Left ventricle myocardium inferior (tissue), 1 donor: ENCODE results near the gene KIRREL1. TPM values are rescaled to one million over a fixed set of nuclear protein-coding genes. Genes with fewer than 3 reads are reported as not detected.

Experiments
- DNase-seq: peaks from one replicate; pipeline ENCODE4 v3.0.0-alpha.2; 2020
- H3K27ac ChIP-seq: fragments of 200-600 bp; replicated peaks from 2 replicates; pipeline ENCODE4 v1.8.0; 2021
- H3K27me3 ChIP-seq: fragments of 200-600 bp; 2 replicates; pipeline ENCODE4 v1.8.0; 2021; ENCODE audit warnings: low read depth
- H3K36me3 ChIP-seq: fragments of 200-600 bp; 2 replicates; pipeline ENCODE4 v1.8.0; 2021
- H3K4me1 ChIP-seq: fragments of 200-600 bp; 2 replicates; pipeline ENCODE4 v1.8.0; 2021
- H3K4me3 ChIP-seq: fragments of 200-600 bp; 2 replicates; pipeline ENCODE4 v1.8.0; 2021; ENCODE audit warnings: mild to moderate bottlenecking, moderate library complexity
- H3K9me3 ChIP-seq: fragments of 200-600 bp; replicated peaks from 2 replicates; pipeline ENCODE4 v1.8.0; 2021
- intact Hi-C: fragments of 100-400 bp; cut with micrococcal nuclease; formaldehyde crosslinking; loops from one replicate; pipeline ENCODE4 v1.11.0; 2022
- total RNA-seq: library from RNA; stranded (reverse); fragmentation: NEBNext Ultra II Directional; extraction: Animal tissue kit (Norgen Biotek cat#: 25700); gene quantifications from one replicate; pipeline ENCODE4 v1.2.1, GENCODE V29; 2021
- TF ChIP-seq, protein P1 (sequence below): fragments of 200-600 bp; IDR thresholded peaks from 2 replicates; pipeline ENCODE4 v1.8.0; 2021; ENCODE audit warnings: antibody characterized with exemption, mild to moderate bottlenecking, borderline replicate concordance
- donor health status: DM: no; HTN: yes; CAD: no; lungs with severe emphysema.

The KIRREL1 gene
- total RNA-seq, 1 donor from 2014 or later: 7.3 TPM

DNA sequence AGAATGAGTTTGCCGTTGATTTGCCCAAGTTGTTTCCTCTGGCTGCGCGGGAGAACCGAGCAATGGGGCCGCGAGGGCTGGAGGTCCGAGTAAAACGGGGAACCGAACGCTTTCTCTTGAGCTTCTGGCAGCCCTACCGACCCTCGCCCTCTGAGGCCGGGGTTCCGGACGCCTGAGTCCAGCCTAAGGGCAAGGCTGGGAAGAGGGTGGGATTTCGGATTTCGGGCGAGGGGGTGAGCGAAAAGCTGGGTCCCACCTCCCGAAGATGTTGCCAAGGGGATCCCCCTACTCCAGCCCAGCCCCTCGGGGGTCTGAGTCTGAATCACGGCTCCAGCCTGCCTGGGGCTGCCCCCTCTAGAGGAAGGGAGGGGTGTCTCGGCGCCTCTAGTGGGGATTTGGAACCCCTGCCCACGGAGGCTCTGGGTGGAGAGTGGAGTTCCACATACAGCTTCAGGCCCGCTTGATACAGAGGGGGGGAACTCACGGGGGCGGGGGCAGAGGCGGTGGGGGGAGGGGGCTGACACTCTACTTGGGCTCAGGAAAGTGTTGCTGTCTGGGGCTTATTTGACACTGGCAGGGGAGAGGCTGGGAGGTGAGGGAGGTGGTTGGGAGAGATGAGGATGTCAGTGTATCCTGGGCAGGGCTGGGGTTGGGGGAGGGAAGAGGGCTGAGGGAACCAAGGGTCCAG, 617 bp downstream of the KIRREL1 start:
- peak overlapping the region; percentile 90 for H3K27ac ChIP-seq
- no peak for DNase-seq
- peaks cover 38% of the 10 kb centered on the region for H3K4me1 ChIP-seq
- TF ChIP-seq, protein P1, sequence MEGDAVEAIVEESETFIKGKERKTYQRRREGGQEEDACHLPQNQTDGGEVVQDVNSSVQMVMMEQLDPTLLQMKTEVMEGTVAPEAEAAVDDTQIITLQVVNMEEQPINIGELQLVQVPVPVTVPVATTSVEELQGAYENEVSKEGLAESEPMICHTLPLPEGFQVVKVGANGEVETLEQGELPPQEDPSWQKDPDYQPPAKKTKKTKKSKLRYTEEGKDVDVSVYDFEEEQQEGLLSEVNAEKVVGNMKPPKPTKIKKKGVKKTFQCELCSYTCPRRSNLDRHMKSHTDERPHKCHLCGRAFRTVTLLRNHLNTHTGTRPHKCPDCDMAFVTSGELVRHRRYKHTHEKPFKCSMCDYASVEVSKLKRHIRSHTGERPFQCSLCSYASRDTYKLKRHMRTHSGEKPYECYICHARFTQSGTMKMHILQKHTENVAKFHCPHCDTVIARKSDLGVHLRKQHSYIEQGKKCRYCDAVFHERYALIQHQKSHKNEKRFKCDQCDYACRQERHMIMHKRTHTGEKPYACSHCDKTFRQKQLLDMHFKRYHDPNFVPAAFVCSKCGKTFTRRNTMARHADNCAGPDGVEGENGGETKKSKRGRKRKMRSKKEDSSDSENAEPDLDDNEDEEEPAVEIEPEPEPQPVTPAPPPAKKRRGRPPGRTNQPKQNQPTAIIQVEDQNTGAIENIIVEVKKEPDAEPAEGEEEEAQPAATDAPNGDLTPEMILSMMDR: peak; percentile 21
- no peaks in the 10 kb centered on the region for H3K36me3 ChIP-seq
- H3K9me3 ChIP-seq: no peaks in the 10 kb centered on the region
- peak overlapping the region; percentile 90 for H3K4me3 ChIP-seq
- intact Hi-C loops: loop anchor here (5.0 kb wide), 1 partner anchor 93 kb away; no protein-coding TSS in a partner anchor
- peaks cover 49% of the 10 kb centered on the region for H3K27me3 ChIP-seq

DNA sequence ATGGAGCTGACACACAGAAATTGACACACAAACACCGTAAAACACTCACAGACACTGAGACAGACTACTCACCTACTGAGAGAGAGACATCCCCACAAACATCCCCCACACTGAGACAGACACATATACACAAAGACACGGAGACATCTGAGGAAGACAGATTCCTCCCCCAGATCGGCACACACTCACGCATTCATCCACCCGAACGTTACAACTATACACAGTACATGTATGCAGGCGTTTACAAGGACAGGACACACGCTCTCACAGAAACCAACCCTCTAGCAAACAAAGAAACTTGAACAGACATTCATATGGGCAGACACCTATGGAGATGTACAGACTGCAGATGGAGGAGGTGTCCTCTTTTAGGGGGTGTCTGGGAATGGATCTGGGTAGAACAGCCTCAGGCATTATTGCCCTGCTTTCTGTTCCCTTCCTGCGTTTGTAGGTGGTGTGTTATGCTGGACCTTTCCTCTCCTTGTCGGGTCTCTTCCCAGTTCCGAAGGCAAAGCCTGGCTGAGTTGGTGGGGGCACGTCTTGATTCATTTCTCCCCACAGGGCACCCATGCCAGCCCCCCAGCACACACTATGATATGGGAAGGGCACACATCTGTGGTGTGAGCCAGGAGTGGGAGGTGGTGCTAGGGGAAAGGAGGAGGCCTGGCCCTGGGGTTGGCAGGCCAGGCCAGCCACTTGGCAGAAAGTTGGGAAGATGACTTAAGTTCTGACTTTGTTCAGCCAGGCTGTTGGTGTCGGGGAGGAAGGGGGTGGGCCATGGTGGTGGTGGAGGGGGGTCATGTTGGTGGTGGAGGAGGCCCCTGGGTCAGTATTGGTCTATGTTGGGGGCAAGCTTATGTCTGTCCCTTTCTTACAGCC, 1.5 kb downstream of the KIRREL1 start:
- Histone ChIP-seq H3K36me3 (no peaks in the 10 kb centered on the region), H3K27ac (peak overlapping the region; percentile 90), H3K9me3 (no peaks in the 10 kb centered on the region), H3K4me1 (peaks cover 47% of the 10 kb centered on the region), H3K4me3 (peak overlapping the region; percentile 90), H3K27me3 (peaks cover 42% of the 10 kb centered on the region)
- intact Hi-C loops: loop anchor here (5.0 kb wide), 1 partner anchor 92 kb away; no protein-coding TSS in a partner anchor
- DNase-seq: no peak
- TF ChIP-seq, protein P1: no peak

DNA sequence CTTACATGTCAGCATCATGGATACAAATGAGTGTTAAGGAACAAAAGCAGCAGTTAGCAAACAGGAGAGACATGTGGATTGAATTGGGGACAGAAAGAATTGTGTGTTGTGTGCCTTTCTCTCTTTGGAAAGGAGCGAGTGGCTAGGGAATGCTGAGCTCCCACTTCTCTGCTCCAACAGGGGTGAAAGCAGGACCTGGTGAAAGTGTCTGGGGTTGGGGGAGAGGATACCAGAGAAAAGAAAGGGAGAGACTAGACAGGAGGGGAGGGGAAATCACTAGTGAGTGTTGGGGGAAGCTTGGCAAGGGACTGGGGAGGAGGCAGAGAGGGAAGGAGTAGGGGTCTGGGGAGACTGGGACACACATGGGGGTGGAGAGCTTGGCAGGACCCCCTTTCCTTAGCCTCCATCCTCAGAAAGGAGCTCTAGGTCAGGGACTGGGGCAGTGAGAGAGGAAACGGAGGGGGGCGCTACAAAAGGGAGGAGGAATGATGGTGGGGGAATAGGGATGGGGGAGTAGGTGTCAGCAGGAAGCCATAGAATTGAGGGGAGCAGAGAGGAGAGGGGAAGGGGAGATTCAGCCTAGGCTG, 2.2 kb downstream of the KIRREL1 start:
- TF ChIP-seq, protein P1: no peak
- peaks cover 54% of the 10 kb centered on the region for H3K4me1 ChIP-seq
- intact Hi-C loops: no loop called here

DNA sequence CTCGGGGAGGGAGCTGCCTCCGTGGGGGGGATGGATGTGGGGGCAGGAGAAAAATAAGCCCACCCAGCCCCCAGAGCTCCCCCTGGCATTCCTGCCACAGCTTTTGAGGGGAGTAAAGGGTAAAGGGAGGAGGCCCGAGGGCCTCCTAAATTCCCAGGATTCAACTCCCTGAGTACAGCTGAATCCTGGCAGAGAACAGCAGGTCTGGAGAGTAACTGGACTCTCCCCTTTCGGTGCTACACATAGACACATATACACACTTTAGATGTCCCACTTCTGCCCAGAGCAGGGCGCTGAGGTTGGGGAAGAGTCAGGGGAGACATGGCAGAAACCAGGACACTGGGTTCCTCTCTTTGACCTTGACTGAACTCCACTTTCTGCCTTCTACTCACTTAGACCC, 3.0 kb downstream of the KIRREL1 start:
- Histone ChIP-seq H3K27me3 (peaks cover 27% of the 10 kb centered on the region), H3K27ac (peak overlapping the region; percentile 90), H3K36me3 (no peaks in the 10 kb centered on the region), H3K4me1 (peaks cover 62% of the 10 kb centered on the region), H3K9me3 (no peaks in the 10 kb centered on the region), H3K4me3 (peak overlapping the region; percentile 90)
- intact Hi-C loops: no loop called here
- TF ChIP-seq, protein P1: no peak
- DNase-seq: no peak

More for the DNA sequence above, 2.2 kb downstream of the KIRREL1 start:
- H3K4me3 ChIP-seq: peak overlapping the region; percentile 90
- DNase-seq: no peak
- no peaks in the 10 kb centered on the region for H3K36me3 ChIP-seq
- H3K27ac ChIP-seq: peak overlapping the region; percentile 90
- no peaks in the 10 kb centered on the region for H3K9me3 ChIP-seq
- H3K27me3 ChIP-seq: peaks cover 34% of the 10 kb centered on the region

DNA sequence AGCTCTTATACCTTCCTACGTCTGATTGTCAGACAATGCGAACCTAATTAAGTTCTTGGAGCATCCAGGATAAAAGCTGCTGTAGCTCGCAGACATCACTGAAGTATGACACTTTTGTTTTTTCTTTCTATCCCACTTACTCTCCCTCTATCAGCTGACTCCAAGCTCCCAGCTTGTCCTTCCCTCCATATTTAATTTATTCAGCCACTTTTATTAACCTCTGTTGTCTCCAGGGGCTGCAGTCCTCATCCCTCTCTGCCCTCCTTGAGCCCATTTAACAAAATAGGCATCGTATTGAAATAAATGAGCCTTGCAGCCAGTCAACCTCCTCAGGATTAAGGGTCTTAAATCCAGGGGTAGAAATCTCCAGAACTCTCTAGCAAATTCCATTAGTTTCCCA, 7.1 kb downstream of the KIRREL1 start:
- no peaks in the 10 kb centered on the region for H3K9me3 ChIP-seq
- H3K4me1 ChIP-seq: peaks cover 69% of the 10 kb centered on the region
- H3K4me3 ChIP-seq: no peak overlapping the region
- TF ChIP-seq, protein P1: no peak
- H3K36me3 ChIP-seq: no peaks in the 10 kb centered on the region
- H3K27me3 ChIP-seq: no peaks in the 10 kb centered on the region
- H3K27ac ChIP-seq: peak overlapping the region; percentile 89
- no peak for DNase-seq
- intact Hi-C loops: no loop called here
